Lower leg skin (tissue), 4 donors: Measurements from ENCODE around the gene CLEC1A. TPM values are rescaled to one million over a fixed set of nuclear protein-coding genes. Genes with fewer than 3 reads are reported as not detected.

Experiments used
- DNase-seq, 2 donors: peaks; one replicate each; pipeline ENCODE4 v3.0.0-alpha.2; 2019; ENCODE audit warnings: low spot score in 2 of 2
- H3K4me3 ChIP-seq: fragments of 200-600 bp; sonication (generic); 2 replicates; pipeline ENCODE4 v1.5.1; 2017; ENCODE audit warnings: mild to moderate bottlenecking, low read depth; ENCODE audit not compliant: poor library complexity, severe bottlenecking
- CTCF ChIP-seq, 3 donors: fragments of 450-650 bp; IDR thresholded peaks; one replicate each; pipeline ENCODE4 v1.5.1; 2016; ENCODE audit warnings: antibody characterized with exemption in 3 of 3, mild to moderate bottlenecking in 3 of 3, moderate library complexity in 2 of 3
- POLR2A ChIP-seq, 2 donors: fragments of 450-650 bp; IDR thresholded peaks; one replicate each; pipeline ENCODE4 v1.6.1; 2016 to 2017; ENCODE audit warnings: antibody characterized with exemption in 2 of 2, mild to moderate bottlenecking in 1 of 2, moderate library complexity in 1 of 2
- WGBS, 2 donors: methylation state at CpG; one replicate each; pipeline ENCODE4 v1.1.5; 2018; 5-methylcytosine and 5-hydroxymethylcytosine counted together
- intact Hi-C: fragments of 100-400 bp; cut with DNase I; formaldehyde crosslinking; loops from one replicate; pipeline ENCODE4 v1.15.0; 2023; ENCODE audit warnings: low total_unique reads
- total RNA-seq, 4 donors: library from RNA; depleted of rRNA; stranded (reverse); fragments of >200 nt; gene quantifications; one replicate each; pipeline ENCODE4 v1.1.0, GENCODE V29; 2016

The CLEC1A gene
- total RNA-seq: 1 to 10 TPM in 2 of 4 donors, under 1 TPM in 2; 0.08 to 5.5 (median 0.96) TPM

- intact Hi-C loops: no loop called here
- WGBS, 2 donors: 61 to 62% methylated on average over 10 of the region's 10 CpGs
- DNase-seq: no peak
- no peak for TF ChIP-seq POLR2A (IDR thresholded peaks at IDR 0.05)
- no peak for TF ChIP-seq CTCF (IDR thresholded peaks at IDR 0.05)
- no peak within 1 kb of the TSS for H3K4me3 ChIP-seq
Measured at GRCh38 chr12:10098791-10099190, at the start of gene CLEC1A. TSS of gene CLEC1A (minus strand) at chr12:10098985. CDS start at chr12:10098922, 63 bp downstream.

GRCh38 chr12:10147714-10148403 lies 49.1 kb upstream of the CLEC1A start:
- no peak for DNase-seq
- intact Hi-C loops: loop anchor here (10.0 kb wide), 2 partner anchors 113 to 393 kb away; partner anchors contain the start of gene CLEC9A
- 79 to 81% methylated on average over 5 of the region's 5 CpGs for WGBS, 2 donors
- no peak for TF ChIP-seq POLR2A (IDR thresholded peaks at IDR 0.05)
- TF ChIP-seq CTCF (IDR thresholded peaks at IDR 0.05): no peak
- H3K4me3 ChIP-seq: no peak overlapping the region

- DNase-seq: no peak
- intact Hi-C loops: loop anchor here (10.0 kb wide), 2 partner anchors 108 to 388 kb away; partner anchors contain the start of gene CLEC9A
- 0% methylated on average over 1 of the region's 1 CpG for WGBS, 2 donors
- H3K4me3 ChIP-seq: no peak overlapping the region
- TF ChIP-seq CTCF (IDR thresholded peaks at IDR 0.05) (no peak), POLR2A (IDR thresholded peaks at IDR 0.05) (no peak)
Measured at GRCh38 chr12:10142976-10143589, 44.3 kb upstream of the CLEC1A start.

GRCh38 chr12:10140001-10140400 lies 41.2 kb upstream of the CLEC1A start:
- no peak overlapping the region for H3K4me3 ChIP-seq
- 7 to 17% methylated on average over 2 of the region's 2 CpGs for WGBS, 2 donors
- DNase-seq: no peak
- intact Hi-C loops: loop anchor here (10.0 kb wide), 2 partner anchors 105 to 385 kb away; partner anchors contain the start of gene CLEC9A
- peak in 1 of 3 donors; percentile 21 for TF ChIP-seq CTCF (IDR thresholded peaks at IDR 0.05)
- TF ChIP-seq POLR2A (IDR thresholded peaks at IDR 0.05): no peak

GRCh38 chr12:10136637-10137205 lies 37.9 kb upstream of the CLEC1A start:
- intact Hi-C loops: no loop called here
- no peak overlapping the region for H3K4me3 ChIP-seq
- no peak for DNase-seq
- 73 to 81% methylated on average over 13 of the region's 13 CpGs for WGBS, 2 donors
- TF ChIP-seq POLR2A (IDR thresholded peaks at IDR 0.05) (no peak), CTCF (IDR thresholded peaks at IDR 0.05) (no peak)
